Measurements from ENCODE around the gene AP1G2. TPM values are rescaled to one million over a fixed set of nuclear protein-coding genes. Genes with fewer than 3 reads are reported as not detected.

AP1G2 gene
- total and polyA plus RNA-seq, 2 of the 13 experiments (the other 11 are each of a cell fraction or from before 2014, with no cell fraction given): 96.9 to 611 TPM

DNA sequence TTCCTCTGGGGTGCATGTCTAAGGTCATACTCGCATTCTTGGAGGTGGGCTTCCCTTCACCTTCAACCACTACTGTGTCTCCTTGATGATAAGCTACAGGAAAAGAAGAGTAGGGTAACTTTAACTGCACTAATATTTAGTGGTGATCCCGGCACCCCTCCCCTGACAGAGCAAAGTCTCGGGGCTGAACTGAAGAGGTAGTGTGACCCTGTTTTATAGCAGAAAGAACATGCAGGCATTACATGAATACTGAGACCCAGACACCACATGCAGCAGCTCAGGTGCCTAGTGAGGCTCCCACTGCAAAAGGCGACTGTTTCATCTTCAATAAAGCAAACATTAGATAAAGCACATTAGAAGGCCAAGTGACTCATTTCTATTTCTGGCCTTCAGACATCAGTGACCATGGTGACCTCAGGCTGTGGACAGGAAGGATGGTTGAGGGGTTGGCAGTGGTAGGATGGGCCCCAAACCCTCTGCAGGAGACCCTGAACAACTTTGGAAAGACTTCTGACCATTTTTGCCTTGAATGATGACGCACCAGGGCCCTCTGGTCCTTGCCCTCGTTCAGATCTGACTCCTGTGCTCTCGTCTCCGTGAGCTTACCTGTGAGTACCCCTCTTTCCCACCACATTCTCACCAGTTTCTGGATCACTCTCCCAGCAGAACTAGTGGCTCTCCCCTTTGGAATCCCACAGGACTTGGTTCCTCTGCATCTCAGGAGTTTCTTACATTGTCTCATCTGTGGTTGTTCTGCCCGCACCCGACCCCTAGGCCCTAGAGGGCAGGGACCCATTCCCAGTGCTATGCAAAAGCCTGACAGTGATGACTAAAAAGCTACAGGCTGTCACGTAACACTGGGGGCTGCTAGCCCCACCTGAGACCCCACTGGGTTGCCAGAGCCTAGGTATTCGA, 34.8 kb upstream of the AP1G2 start (continued):
- TF ChIP-seq TBX3 (IDR thresholded peaks at IDR 0.05; ENCODE audit: borderline replicate concordance): no peak; the same call in 1 of the 2 replicates
- peak; percentile 84 for TF ChIP-seq HOXA3 (CRISPR knock-in tag; IDR thresholded peaks at IDR 0.05)
- no peak for TF ChIP-seq ZNF34 (CRISPR knock-in tag; IDR thresholded peaks at IDR 0.05; ENCODE audit: borderline replicate concordance)
- no peak for TF ChIP-seq ZNF691 (CRISPR knock-in tag; IDR thresholded peaks at IDR 0.05; ENCODE audit: borderline replicate concordance, low read depth)
- TF ChIP-seq AKAP8 (CRISPR knock-in tag; IDR thresholded peaks at IDR 0.05): no peak; the same call in 1 of the 2 replicates
- TF ChIP-seq HNF4G (IDR thresholded peaks at IDR 0.05; ENCODE audit: borderline replicate concordance, low read depth, low read length): no peak
- no peak; the same call in 1 of the 2 replicates for TF ChIP-seq HNF4G (CRISPR knock-in tag; IDR thresholded peaks at IDR 0.05; ENCODE audit: borderline replicate concordance, low read depth)
- TF ChIP-seq MAFG (CRISPR knock-in tag; IDR thresholded peaks at IDR 0.05): no peak

DNA sequence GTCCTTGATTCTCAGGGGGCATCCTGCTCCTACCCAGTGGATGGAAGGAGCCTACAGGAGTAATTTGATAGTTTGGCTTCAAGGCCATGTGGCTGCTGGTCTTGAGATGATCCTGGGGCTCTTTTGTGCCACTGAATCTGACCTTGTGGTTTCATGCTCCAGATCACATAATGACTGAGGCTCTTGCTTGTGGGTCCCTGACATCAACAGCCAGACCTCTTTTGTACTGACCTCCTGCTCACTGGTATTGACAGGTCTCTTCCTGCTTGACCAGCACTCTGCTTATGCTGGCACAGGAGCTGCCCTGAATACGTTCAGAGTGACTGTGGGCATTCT, 34.2 kb upstream of the AP1G2 start:
- no peaks in the 10 kb centered on the region for H3K79me2 ChIP-seq (ENCODE audit: insufficient read depth, low read length)
- intact Hi-C loops (cut with micrococcal nuclease; ENCODE audit: unreplicated experiment) (loop anchor here (1.0 kb wide), 1 partner anchor 8 kb away; no protein-coding TSS in a partner anchor), in situ Hi-C loops (cut with HindIII; ENCODE audit: extremely low pct_ligation_motif_present, low pct_unique_long_range_greater_than_20kb) (no loop called here)
- TF ChIP-seq ZNF737 (CRISPR knock-in tag; IDR thresholded peaks at IDR 0.05; ENCODE audit: borderline replicate concordance) (no peak; the same call in 1 of the 2 replicates), ZSCAN20 (CRISPR knock-in tag; IDR thresholded peaks at IDR 0.05; ENCODE audit: borderline replicate concordance) (no peak), BHLHE40 (IDR thresholded peaks at IDR 0.05; ENCODE audit: low read length) (no peak), MEIS2 (CRISPR knock-in tag; IDR thresholded peaks at IDR 0.05) (no peak), ZNF775 (CRISPR knock-in tag; IDR thresholded peaks at IDR 0.05; ENCODE audit: borderline replicate concordance) (no peak), KDM1A (CRISPR knock-in tag; IDR thresholded peaks at IDR 0.05) (no peak), MED1 (CRISPR knock-in tag; IDR thresholded peaks at IDR 0.05) (no peak)
- TF ChIP-seq, protein P1, sequence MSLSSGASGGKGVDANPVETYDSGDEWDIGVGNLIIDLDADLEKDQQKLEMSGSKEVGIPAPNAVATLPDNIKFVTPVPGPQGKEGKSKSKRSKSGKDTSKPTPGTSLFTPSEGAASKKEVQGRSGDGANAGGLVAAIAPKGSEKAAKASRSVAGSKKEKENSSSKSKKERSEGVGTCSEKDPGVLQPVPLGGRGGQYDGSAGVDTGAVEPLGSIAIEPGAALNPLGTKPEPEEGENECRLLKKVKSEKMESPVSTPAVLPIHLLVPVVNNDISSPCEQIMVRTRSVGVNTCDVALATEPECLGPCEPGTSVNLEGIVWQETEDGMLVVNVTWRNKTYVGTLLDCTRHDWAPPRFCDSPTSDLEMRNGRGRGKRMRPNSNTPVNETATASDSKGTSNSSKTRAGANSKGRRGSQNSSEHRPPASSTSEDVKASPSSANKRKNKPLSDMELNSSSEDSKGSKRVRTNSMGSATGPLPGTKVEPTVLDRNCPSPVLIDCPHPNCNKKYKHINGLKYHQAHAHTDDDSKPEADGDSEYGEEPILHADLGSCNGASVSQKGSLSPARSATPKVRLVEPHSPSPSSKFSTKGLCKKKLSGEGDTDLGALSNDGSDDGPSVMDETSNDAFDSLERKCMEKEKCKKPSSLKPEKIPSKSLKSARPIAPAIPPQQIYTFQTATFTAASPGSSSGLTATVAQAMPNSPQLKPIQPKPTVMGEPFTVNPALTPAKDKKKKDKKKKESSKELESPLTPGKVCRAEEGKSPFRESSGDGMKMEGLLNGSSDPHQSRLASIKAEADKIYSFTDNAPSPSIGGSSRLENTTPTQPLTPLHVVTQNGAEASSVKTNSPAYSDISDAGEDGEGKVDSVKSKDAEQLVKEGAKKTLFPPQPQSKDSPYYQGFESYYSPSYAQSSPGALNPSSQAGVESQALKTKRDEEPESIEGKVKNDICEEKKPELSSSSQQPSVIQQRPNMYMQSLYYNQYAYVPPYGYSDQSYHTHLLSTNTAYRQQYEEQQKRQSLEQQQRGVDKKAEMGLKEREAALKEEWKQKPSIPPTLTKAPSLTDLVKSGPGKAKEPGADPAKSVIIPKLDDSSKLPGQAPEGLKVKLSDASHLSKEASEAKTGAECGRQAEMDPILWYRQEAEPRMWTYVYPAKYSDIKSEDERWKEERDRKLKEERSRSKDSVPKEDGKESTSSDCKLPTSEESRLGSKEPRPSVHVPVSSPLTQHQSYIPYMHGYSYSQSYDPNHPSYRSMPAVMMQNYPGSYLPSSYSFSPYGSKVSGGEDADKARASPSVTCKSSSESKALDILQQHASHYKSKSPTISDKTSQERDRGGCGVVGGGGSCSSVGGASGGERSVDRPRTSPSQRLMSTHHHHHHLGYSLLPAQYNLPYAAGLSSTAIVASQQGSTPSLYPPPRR (CRISPR knock-in tag; IDR thresholded peaks at IDR 0.05; ENCODE audit: borderline replicate concordance): no peak
- TF ChIP-seq, protein P2, sequence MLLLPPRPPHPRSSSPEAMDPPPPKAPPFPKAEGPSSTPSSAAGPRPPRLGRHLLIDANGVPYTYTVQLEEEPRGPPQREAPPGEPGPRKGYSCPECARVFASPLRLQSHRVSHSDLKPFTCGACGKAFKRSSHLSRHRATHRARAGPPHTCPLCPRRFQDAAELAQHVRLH (CRISPR knock-in tag; IDR thresholded peaks at IDR 0.05; ENCODE audit: borderline replicate concordance, low read depth): no peak

More for the DNA sequence above, 34.2 kb upstream of the AP1G2 start:
- POLR2A ChIA-PET: interaction anchor here (0.7 to 10.5 kb wide), 16 partner anchors 9 to 507 kb away, joined by 3 to 267 read pairs (median 4); partner anchors contain the start of genes ACIN1, AP1G2, C14orf119 and DHRS2
- Histone ChIP-seq H3K4me2 (ENCODE audit: low read depth, low read length) (peak overlapping the region; percentile 51), H3K36me3 (replicated peaks in 1 of 2; ENCODE audit: control insufficient read depth in 1 of 2, insufficient read depth in 2 of 2, low read length in 2 of 2) (no peaks in the 10 kb centered on the region), H3K4me1 (ENCODE audit: insufficient read depth, low read length) (peaks cover 64% of the 10 kb centered on the region), H4K20me1 (ENCODE audit: insufficient read depth, low read length) (no peaks in the 10 kb centered on the region), H3K27ac (ENCODE audit: extremely low read length, insufficient read depth, low read length) (peak overlapping the region; percentile 61), H3K9ac (ENCODE audit: insufficient read depth, low read depth, low read length) (peak overlapping the region; percentile 49), H3K9me3 (ENCODE audit: low read length) (peaks cover 8% of the 10 kb centered on the region; the same call in 1 of the 2 replicates), H3K4me3 (replicated peaks in 1 of 3; ENCODE audit: insufficient read depth in 1 of 3, low read depth in 2 of 3, low read length in 3 of 3) (0 out of 6 replicates have a peak overlapping the region, but pooled peaks of 1 of the 3 experiments have one; percentile 2), H3K27me3 (ENCODE audit: control insufficient read depth in 1 of 2, insufficient read depth in 2 of 2, low read length in 2 of 2) (no peaks in the 10 kb centered on the region), H2AFZ (ENCODE audit: low read length) (no peak overlapping the region)
- 50% methylated on average over 1 of the region's 1 CpG for WGBS (ENCODE audit: low lambda C conversion rate)
- ATAC-seq (peak; percentile 61), FAIRE-seq (no peak), DNase-seq (ENCODE audit: low spot score) (peak; percentile 66)
- no TSS peak for BruUV-seq (replicated peaks)
- CTCF ChIA-PET (ENCODE audit: low intra/inter-chr PET ratio, low total read pairs): no interaction called here
